ENCODE measurements around the gene FAM3D.

Gene FAM3D

DNA sequence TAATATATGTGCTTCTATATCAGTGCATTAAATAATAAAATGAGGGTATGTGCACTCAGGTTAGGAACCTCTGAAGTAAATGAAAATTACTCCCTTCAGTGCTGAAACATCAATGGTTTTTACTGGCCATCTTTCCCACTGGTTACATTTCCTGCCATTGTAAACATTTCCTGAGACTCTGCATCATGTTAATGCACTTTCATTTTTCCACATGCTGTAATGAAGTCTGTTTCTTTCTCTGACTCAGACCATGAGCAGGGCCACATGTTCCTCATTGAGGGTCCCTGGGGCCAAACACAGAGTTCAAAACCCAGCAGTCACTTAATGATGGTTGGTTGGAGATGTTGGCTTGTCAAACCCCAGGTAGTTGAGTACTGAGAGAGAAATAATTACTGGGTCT, 15.3 kb downstream of the FAM3D start:
- no peak for DNase-seq (ENCODE audit: low read depth)
- in situ Hi-C loops (cut with HindIII; ENCODE audit: low sequenced_read_pairs), result no loop called here
- TF ChIP-seq, protein P1, sequence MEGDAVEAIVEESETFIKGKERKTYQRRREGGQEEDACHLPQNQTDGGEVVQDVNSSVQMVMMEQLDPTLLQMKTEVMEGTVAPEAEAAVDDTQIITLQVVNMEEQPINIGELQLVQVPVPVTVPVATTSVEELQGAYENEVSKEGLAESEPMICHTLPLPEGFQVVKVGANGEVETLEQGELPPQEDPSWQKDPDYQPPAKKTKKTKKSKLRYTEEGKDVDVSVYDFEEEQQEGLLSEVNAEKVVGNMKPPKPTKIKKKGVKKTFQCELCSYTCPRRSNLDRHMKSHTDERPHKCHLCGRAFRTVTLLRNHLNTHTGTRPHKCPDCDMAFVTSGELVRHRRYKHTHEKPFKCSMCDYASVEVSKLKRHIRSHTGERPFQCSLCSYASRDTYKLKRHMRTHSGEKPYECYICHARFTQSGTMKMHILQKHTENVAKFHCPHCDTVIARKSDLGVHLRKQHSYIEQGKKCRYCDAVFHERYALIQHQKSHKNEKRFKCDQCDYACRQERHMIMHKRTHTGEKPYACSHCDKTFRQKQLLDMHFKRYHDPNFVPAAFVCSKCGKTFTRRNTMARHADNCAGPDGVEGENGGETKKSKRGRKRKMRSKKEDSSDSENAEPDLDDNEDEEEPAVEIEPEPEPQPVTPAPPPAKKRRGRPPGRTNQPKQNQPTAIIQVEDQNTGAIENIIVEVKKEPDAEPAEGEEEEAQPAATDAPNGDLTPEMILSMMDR (IDR thresholded peaks at IDR 0.05; ENCODE audit: low read depth, low read length, missing control alignments), result no peak
- H3K4me3 ChIP-seq (ENCODE audit: low read depth, low read length), result no peak overlapping the region

DNA sequence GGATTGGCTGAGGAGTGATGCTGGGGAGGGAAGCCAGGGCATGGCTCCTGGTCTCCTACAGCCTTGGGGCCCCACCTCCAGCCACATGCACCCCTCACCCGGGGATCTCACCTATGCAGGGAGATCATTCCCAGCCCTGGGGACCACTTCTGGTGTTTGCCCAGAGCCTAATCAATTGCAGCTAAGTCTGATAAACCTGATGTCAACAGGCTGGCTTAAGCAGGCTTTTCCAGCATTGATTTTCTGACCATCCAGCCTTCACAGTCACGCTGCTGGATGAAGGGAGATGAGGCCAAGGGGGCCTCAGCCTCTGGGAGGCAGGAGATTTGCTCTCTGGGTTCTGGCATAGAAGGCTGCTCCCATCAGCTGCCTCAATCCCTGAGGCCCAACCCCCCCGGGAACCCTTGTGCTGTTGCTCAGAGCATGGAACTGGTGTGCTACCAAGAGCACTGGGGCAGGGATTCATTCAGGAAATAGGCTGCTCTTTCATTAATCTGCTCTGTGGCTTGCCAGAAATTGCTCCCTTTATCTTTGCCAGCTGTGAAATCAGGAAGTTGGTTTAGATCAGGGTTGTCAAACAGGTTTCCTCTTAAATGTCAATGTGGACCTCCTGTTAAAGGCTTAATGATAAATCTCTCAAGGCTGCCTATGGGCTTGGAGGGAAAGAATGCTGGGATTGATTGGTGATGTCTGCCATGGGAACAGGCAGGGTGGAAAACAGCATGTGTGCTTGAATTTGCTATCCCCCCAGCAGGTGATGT, 19.0 kb downstream of the FAM3D start:
- no peak overlapping the region for H3K4me3 ChIP-seq (ENCODE audit: low read depth, low read length)
- in situ Hi-C loops (cut with HindIII; ENCODE audit: low sequenced_read_pairs), result no loop called here
- no peak for DNase-seq (ENCODE audit: low read depth)
- TF ChIP-seq, protein P1 (IDR thresholded peaks at IDR 0.05; ENCODE audit: low read depth, low read length, missing control alignments), result no peak

DNA sequence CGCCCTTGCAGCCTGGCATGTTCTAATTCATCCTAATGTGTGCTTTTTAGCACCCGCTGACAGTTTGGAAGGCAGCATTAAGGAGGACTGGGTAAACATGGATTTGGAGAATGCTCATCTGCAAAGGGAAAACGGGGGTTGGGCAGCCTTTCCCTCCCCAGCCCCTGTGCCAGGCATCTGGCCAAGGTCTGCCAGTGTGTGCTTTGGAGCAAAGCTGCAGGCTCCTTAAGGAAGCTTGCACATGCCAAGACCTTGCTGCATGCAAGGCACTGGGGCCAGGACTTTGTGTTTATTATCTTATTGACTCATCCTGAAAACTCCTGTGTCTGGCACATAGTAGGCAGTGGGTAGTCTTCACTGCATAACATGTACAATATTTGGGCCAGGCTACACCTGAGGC, 20.1 kb downstream of the FAM3D start:
- no peak overlapping the region for H3K4me3 ChIP-seq (ENCODE audit: low read depth, low read length)
- TF ChIP-seq, protein P1 (IDR thresholded peaks at IDR 0.05; ENCODE audit: low read depth, low read length, missing control alignments), result no peak
- no peak for DNase-seq (ENCODE audit: low read depth)
- in situ Hi-C loops (cut with HindIII; ENCODE audit: low sequenced_read_pairs), result no loop called here

DNA sequence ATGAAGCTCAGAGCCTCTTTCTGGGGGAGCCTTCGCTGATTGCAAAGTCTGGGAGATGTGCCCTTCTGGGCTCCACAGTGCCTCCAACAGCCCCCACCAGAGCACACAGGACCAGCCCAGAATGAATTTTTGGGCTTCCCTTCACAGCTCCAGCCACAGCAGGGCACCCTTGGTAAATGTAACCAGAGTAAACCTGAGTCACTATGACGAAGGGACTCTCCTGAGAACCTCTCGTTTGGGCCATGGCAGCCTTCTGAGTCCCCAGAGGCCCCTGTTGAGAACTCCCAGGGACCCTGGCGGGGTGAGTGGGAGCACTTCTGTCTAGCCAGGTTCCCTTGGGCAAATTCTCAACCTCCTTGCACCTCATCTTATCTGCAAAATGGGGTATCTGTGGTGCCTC, 20.8 kb downstream of the FAM3D start:
- no peak for DNase-seq (ENCODE audit: low read depth)
- TF ChIP-seq, protein P1 (IDR thresholded peaks at IDR 0.05; ENCODE audit: low read depth, low read length, missing control alignments), result no peak
- in situ Hi-C loops (cut with HindIII; ENCODE audit: low sequenced_read_pairs), result no loop called here
- H3K4me3 ChIP-seq (ENCODE audit: low read depth, low read length), result no peak overlapping the region

DNA sequence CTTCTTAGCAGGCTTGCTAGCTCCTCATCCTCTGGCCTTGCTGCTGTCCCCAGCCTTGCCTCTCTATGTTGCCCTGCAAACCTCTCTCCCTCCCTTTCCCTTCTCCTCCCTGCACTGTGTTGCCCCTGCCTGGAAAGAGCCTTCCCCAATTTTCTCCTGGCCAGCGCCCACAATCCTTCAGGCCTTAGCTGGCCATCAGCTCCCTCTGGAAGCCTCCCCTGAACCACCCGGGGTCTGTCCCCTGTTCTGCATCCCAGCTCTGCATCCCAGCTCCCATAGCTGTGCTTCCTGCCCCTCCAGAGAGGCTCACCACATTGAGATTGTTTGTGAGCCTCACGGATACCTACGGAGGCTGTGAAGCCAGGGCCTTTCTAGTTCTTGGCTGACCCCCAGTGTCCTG, 23.7 kb downstream of the FAM3D start:
- no peak overlapping the region for H3K4me3 ChIP-seq (ENCODE audit: low read depth, low read length)
- in situ Hi-C loops (cut with HindIII; ENCODE audit: low sequenced_read_pairs), result no loop called here

DNA sequence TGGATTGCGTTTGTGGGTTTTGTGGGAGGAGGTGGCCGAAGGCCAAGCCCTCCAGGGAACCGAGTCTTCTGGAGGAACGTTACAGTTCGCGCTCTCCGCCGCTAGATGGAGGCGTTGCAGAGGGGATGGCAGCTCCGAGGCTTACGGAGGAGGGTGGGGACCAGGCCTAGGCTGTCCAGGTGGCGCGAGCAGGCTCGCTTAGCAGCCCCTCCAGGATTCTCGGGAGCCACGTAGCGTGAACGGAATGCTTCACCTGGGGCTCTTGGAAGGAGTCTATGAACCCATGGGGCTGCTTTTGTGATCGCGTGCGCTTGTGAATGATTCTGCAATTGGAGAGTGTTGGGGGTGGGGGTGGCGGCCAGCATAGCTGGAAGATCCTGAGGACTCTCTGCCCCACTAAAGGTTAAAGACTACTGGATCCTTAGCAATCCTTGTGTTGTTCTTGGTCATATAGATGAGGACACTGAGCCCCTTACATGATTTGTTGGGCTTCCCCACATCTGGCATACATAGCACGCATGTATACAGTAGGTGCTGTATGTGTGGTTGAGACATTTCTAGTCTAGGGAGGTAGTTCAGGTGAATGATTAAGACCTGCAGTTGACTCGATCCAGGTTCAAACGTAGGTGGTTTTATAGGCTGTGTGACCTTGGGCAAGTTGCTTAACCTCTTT, 25.7 kb downstream of the FAM3D start:
- DNase-seq (ENCODE audit: low read depth), result peak; percentile 78
- no peak overlapping the region for H3K4me3 ChIP-seq (ENCODE audit: low read depth, low read length)
- TF ChIP-seq, protein P1 (IDR thresholded peaks at IDR 0.05; ENCODE audit: low read depth, low read length, missing control alignments), result peak; percentile 91
- in situ Hi-C loops (cut with HindIII; ENCODE audit: low sequenced_read_pairs), result no loop called here

More for the DNA sequence above, 23.7 kb downstream of the FAM3D start:
- no peak for DNase-seq (ENCODE audit: low read depth)
- TF ChIP-seq, protein P1 (IDR thresholded peaks at IDR 0.05; ENCODE audit: low read depth, low read length, missing control alignments), result no peak
